Heart left ventricle (tissue), 13 donors: ENCODE results near the gene FHOD1.

Source experiments
- POLR2A ChIP-seq, 2 donors: fragments of 450-650 bp; IDR thresholded peaks; one replicate each; pipeline ENCODE4 v1.6.1; 2017; ENCODE audit warnings: antibody characterized with exemption in 2 of 2, mild to moderate bottlenecking in 2 of 2, moderate library complexity in 2 of 2
- TF ChIP-seq, protein P1 (sequence below), 12 donors: fragments of 200-600 bp; sonication (generic) in 4 of 12; IDR thresholded peaks; one replicate each; pipeline versions ENCODE4 v1.5.0 to v1.8.0; 2018 to 2022; ENCODE audit warnings: antibody characterized with exemption in 12 of 12, mild to moderate bottlenecking in 5 of 12
- donor health status: ischemic (EF 13 %, LVEDD 7.1; RV severe dilation, severe dysfunction).
- donor health status: DM: no; HTN: yes; CAD: no.
- donor health status: DM: no; HTN: no; CAD: no.
- donor health status: ischemic (EF 25% LVEDD 6.9; RV normal size, moderate dysfunction).
- donor health status: ischemic (EF 25% LVEDD 5.7; RV mildly dilated, moderate dysfunction).
- donor health status: ischemic (EF 35%, LVEDD 5.7; RV mildly dilated, moderate dysfunction).
- donor health status: nonischemic (EF 11% LVEDD 7.7; RV severe dilation, severe dysfunction).
- donor health status: DM: yes; HTN: yes; CAD: no.
- donor health status: PGD.
- donor health status: ischemic (EF 29% LVEDD 5.4; RV normal size, mild dysfunction).
- donor health status: nonischemic (EF 23%, LVEDD 6.1; RV moderate dilation, normal function).

DNA sequence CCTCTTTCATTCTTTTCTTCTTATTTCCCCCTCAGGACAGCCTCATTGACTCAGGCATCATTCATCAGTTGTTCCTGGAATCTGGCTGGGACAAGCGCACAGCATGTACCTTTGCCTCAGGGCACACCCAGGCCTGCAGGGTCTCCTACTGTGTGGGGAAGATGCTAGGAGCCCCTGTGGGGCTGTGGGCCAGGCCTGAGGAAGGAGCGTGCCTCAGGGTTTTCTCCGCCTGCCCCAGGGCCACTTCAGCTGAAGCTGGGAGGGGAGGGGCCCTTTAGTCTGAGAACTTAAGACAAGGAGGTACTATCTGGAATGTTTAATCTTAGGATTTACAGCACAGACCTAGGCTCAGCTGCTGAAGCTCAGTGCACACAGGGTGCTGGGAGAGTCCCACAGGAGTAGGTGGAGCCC lies 40.4 kb downstream of the FHOD1 start:
- TF ChIP-seq, protein P1, sequence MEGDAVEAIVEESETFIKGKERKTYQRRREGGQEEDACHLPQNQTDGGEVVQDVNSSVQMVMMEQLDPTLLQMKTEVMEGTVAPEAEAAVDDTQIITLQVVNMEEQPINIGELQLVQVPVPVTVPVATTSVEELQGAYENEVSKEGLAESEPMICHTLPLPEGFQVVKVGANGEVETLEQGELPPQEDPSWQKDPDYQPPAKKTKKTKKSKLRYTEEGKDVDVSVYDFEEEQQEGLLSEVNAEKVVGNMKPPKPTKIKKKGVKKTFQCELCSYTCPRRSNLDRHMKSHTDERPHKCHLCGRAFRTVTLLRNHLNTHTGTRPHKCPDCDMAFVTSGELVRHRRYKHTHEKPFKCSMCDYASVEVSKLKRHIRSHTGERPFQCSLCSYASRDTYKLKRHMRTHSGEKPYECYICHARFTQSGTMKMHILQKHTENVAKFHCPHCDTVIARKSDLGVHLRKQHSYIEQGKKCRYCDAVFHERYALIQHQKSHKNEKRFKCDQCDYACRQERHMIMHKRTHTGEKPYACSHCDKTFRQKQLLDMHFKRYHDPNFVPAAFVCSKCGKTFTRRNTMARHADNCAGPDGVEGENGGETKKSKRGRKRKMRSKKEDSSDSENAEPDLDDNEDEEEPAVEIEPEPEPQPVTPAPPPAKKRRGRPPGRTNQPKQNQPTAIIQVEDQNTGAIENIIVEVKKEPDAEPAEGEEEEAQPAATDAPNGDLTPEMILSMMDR (IDR thresholded peaks at IDR 0.05): no peak
- TF ChIP-seq POLR2A (IDR thresholded peaks at IDR 0.05): no peak
